ENCODE data around the gene PCDH7. TPM values are rescaled to one million over a fixed set of nuclear protein-coding genes. Genes with fewer than 3 reads are reported as not detected.

The PCDH7 gene, protein sequence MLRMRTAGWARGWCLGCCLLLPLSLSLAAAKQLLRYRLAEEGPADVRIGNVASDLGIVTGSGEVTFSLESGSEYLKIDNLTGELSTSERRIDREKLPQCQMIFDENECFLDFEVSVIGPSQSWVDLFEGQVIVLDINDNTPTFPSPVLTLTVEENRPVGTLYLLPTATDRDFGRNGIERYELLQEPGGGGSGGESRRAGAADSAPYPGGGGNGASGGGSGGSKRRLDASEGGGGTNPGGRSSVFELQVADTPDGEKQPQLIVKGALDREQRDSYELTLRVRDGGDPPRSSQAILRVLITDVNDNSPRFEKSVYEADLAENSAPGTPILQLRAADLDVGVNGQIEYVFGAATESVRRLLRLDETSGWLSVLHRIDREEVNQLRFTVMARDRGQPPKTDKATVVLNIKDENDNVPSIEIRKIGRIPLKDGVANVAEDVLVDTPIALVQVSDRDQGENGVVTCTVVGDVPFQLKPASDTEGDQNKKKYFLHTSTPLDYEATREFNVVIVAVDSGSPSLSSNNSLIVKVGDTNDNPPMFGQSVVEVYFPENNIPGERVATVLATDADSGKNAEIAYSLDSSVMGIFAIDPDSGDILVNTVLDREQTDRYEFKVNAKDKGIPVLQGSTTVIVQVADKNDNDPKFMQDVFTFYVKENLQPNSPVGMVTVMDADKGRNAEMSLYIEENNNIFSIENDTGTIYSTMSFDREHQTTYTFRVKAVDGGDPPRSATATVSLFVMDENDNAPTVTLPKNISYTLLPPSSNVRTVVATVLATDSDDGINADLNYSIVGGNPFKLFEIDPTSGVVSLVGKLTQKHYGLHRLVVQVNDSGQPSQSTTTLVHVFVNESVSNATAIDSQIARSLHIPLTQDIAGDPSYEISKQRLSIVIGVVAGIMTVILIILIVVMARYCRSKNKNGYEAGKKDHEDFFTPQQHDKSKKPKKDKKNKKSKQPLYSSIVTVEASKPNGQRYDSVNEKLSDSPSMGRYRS (N-terminal part only)
- total RNA-seq (2014; rRNA removed) (1.8 and 1.9 TPM in 2 replicates), Bru-seq, nascent RNA (percentile 34 among the genes with signal in this experiment), BruChase-seq, experiment 1, labeled RNA remaining after a 6-hour chase (percentile 45 among the genes with signal in this experiment), BruChase-seq, experiment 2, labeled RNA remaining after a 2-hour chase (percentile 35 among the genes with signal in this experiment)
- long read RNA-seq, full-length matches to known transcripts = 3 of 4 reads
- long read RNA-seq, partial matches to known transcripts = 0 of 4 reads
- long read RNA-seq, other reads (novel, unspliced or antisense) = 1 of 4 reads

DNA sequence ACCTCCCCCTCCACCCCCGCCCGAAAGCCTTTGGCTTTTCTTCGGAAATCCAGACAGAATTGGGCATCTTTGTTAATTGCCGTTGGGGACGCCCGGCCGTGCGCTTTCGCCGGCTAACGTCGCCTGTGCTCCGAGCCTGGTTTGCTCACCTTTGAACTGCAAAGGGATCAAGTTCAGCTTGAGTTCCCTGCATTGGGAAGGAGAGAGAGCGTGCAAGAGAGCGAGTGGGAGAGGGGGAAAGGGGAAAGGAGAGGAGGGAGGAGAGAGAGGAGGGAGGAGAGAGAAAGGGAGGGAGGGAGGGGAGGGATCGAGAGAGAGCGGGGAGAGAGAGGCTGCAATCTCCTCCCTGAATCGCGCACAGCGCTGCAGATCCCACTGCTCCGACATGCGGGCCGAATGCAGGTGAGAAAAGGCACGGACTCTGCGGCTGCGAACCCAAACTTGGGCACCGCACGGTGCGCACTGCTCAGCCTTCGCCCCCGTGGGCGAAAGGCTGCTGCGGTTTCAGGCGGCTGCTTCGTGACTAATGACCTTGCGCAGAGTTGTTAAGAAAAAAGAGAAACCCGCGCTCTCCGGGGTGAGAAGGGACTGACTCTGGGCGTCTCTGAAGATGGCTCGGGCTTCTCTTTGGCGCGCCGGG is at the start of gene PCDH7:
Gene PCDH7, plus strand, starts transcription at position 349 of the 640 bp plus-strand sequence. CDS start 1,054 bp downstream, outside the sequence.
- DNase-seq = peak; percentile 36
- ChIA-PET CTCF (no interaction called here), POLR2A (ENCODE audit: unreplicated experiment) (no interaction called here)
- peak within 1 kb of the TSS; percentile 93 for H3K4me2 ChIP-seq (ENCODE audit: low read length)
- H3K27ac ChIP-seq (ENCODE audit: low read length) = no peak within 1 kb of the TSS
- TF ChIP-seq, protein P1, sequence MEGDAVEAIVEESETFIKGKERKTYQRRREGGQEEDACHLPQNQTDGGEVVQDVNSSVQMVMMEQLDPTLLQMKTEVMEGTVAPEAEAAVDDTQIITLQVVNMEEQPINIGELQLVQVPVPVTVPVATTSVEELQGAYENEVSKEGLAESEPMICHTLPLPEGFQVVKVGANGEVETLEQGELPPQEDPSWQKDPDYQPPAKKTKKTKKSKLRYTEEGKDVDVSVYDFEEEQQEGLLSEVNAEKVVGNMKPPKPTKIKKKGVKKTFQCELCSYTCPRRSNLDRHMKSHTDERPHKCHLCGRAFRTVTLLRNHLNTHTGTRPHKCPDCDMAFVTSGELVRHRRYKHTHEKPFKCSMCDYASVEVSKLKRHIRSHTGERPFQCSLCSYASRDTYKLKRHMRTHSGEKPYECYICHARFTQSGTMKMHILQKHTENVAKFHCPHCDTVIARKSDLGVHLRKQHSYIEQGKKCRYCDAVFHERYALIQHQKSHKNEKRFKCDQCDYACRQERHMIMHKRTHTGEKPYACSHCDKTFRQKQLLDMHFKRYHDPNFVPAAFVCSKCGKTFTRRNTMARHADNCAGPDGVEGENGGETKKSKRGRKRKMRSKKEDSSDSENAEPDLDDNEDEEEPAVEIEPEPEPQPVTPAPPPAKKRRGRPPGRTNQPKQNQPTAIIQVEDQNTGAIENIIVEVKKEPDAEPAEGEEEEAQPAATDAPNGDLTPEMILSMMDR (conservative IDR thresholded peaks at IDR 0.05; ENCODE audit: low read depth, low read length) = no peak
- TF ChIP-seq EZH2 (IDR thresholded peaks at IDR 0.05; ENCODE audit: low read length, unreplicated experiment) (no peak), EZH2phosphoT487 (IDR thresholded peaks at IDR 0.05; ENCODE audit: borderline replicate concordance, low read length) (no peak)
- no peaks in the 10 kb centered on the region for H3K36me3 ChIP-seq (ENCODE audit: low read depth, low read length)
- intact Hi-C loops (cut with micrococcal nuclease) = no loop called here
- no peaks in the 10 kb centered on the region for H3K27me3 ChIP-seq (ENCODE audit: low read length)
- ATAC-seq = peak; percentile 14
- no TSS peak for BruUV-seq (replicated peaks)
- no peak within 1 kb of the TSS for H3K9ac ChIP-seq (ENCODE audit: low read length)
- H3K9me2 ChIP-seq (replicated peaks; ENCODE audit: low read length) = no peaks in the 10 kb centered on the region
- H3F3A ChIP-seq (ENCODE audit: low read length, unreplicated experiment) = no peaks in the 10 kb centered on the region
- no peaks in the 10 kb centered on the region for H3K79me2 ChIP-seq (ENCODE audit: low read length)
- peak within 1 kb of the TSS; percentile 79 for H3K4me3 ChIP-seq (ENCODE audit: low read length)
- H3K9me3 ChIP-seq (ENCODE audit: low read length) = no peaks in the 10 kb centered on the region
- H3K4me1 ChIP-seq (ENCODE audit: insufficient read depth, low read length) = peaks cover 10% of the 10 kb centered on the region; the same call in 1 of the 2 replicates
- H2AFZ ChIP-seq (ENCODE audit: low read length) = peak within 1 kb of the TSS; percentile 91
- no peaks in the 10 kb centered on the region for H4K20me1 ChIP-seq (ENCODE audit: low read length)

DNA sequence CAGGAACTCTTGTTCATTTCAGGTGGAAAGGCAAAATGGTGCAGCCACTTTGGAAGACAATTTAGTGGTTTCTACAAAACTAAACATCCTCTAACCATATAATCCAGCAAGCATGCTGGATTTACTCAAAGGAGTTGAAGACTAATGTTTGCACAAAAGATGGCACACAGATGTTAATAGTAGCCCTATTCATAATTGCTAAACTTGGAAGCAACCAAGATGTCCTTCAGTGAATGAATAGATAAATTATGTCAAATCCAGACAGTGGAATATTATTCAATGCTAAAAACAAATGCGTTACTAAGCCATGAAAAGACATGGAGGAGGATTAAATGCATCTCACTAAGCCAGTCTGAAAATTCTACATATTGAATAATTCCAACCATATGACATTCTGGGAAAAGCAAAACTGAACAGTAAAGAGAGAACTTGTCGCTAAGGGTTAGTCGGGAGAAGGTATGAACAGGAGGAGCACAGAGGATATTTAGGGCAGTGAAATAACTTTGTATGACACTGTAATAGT is 48.2 kb upstream of the PCDH7 start:
- H2AFZ ChIP-seq (ENCODE audit: low read length) = no peak overlapping the region
- H3K27ac ChIP-seq (ENCODE audit: low read length) = no peak overlapping the region
- intact Hi-C loops (cut with micrococcal nuclease) = no loop called here
- no peaks in the 10 kb centered on the region for H3K36me3 ChIP-seq (ENCODE audit: low read depth, low read length)
- no peak for DNase-seq
- H3K27me3 ChIP-seq (ENCODE audit: low read length) = no peaks in the 10 kb centered on the region
- H3K9me3 ChIP-seq (ENCODE audit: low read length) = no peaks in the 10 kb centered on the region
- H3K4me1 ChIP-seq (ENCODE audit: insufficient read depth, low read length) = no peaks in the 10 kb centered on the region
- no peaks in the 10 kb centered on the region for H4K20me1 ChIP-seq (ENCODE audit: low read length)
- ChIA-PET CTCF (no interaction called here), POLR2A (ENCODE audit: unreplicated experiment) (no interaction called here)
- ATAC-seq = no peak
- H3K4me2 ChIP-seq (ENCODE audit: low read length) = no peak overlapping the region
- BruUV-seq (replicated peaks) = no TSS peak
- H3K9ac ChIP-seq (ENCODE audit: low read length) = no peak overlapping the region
- no peaks in the 10 kb centered on the region for H3K9me2 ChIP-seq (replicated peaks; ENCODE audit: low read length)
- no peak overlapping the region for H3K4me3 ChIP-seq (ENCODE audit: low read length)
- no peak for TF ChIP-seq EZH2 (IDR thresholded peaks at IDR 0.05; ENCODE audit: low read length, unreplicated experiment)
- TF ChIP-seq EZH2phosphoT487 (IDR thresholded peaks at IDR 0.05; ENCODE audit: borderline replicate concordance, low read length) = no peak
- TF ChIP-seq, protein P1 (conservative IDR thresholded peaks at IDR 0.05; ENCODE audit: low read depth, low read length) = no peak
- H3K79me2 ChIP-seq (ENCODE audit: low read length) = no peaks in the 10 kb centered on the region
- no peaks in the 10 kb centered on the region for H3F3A ChIP-seq (ENCODE audit: low read length, unreplicated experiment)

Data from PC-3 (cell line).